Cerebellar cortex (tissue), 1 donor: ENCODE results near the gene OTOG.
"Not testable (repeated sequence)": the region's sequence is repeated elsewhere in the genome, so short reads cannot be mapped to it uniquely, and the experiment has no call there.

Source experiments
- DNase-seq: peaks from one replicate; pipeline ENCODE4 v3.0.0-alpha.2; 2015; ENCODE audit warnings: low spot score

Gene OTOG

DNA sequence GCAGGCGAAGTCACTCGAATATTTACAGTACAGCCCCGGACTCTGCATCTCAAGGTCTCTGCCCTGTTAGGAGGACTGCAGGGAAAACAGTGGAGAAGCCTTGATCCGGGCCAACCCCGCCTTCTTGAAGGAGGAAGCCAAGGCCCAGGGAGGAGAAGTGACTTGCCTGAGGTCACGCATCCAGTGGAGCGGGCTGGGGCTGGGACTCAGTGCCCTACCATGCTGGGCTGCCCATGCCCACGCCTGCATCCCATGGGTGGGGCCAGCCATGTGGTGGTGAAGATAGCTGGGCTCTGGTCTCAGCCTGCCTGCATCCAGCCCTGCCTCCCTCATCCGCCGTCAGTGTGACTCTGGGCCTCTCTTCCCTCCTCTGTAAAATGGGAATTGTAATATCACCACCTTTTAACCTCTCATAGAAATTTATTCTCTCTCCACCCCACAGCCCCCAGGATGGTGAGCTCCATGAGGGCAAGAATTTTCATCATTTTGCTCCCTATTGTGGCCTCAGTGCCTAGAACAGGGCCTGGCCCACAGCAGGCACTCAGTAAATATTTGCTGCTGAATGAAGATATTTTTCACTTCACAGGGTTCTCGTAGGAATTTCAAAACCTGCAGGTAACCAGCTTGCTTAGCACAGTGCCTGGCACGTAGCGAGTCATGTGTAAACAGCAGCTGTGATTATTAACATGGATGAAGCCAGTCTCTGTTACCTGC, 57.3 kb downstream of the OTOG start:
- DNase-seq = no peak

DNA sequence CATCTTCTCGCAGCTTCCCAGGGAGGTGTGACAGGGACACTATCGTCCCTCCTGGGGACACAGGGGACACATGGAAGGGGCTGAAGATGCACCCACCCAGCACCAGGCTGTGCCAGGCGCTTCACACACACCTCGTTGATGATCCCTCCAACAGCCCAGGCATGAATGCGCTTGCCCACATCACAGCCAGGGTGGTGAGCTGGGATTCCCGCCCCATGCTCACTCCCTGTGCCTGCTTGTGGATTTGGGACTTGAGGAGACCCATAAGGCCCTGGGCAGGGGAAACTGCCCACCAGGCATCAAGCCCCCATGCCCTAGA, 57.8 kb downstream of the OTOG start:
- DNase-seq = no peak

DNA sequence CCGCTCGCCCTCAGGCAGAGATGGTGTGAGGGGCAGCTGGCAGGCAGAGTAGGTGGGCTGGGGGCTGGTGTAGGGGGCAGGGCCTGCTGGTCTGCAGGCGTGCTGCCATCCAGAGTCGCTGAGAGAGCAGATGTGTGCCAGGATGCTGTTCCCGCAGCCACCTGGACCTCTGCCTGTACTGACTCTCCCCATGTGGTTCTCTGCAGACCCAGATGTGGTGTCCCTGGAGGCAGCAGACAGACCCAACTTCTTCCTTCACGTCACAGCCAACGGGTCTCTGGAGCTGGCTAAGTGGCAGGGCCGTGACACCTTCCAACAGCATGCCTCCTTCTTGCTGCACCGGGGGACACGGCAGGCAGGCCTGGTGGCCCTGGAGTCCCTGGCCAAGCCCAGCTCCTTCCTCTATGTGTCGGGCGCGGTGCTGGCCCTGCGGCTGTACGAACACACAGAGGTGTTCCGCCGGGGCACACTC, 58.6 kb downstream of the OTOG start:
- DNase-seq = no peak

DNA sequence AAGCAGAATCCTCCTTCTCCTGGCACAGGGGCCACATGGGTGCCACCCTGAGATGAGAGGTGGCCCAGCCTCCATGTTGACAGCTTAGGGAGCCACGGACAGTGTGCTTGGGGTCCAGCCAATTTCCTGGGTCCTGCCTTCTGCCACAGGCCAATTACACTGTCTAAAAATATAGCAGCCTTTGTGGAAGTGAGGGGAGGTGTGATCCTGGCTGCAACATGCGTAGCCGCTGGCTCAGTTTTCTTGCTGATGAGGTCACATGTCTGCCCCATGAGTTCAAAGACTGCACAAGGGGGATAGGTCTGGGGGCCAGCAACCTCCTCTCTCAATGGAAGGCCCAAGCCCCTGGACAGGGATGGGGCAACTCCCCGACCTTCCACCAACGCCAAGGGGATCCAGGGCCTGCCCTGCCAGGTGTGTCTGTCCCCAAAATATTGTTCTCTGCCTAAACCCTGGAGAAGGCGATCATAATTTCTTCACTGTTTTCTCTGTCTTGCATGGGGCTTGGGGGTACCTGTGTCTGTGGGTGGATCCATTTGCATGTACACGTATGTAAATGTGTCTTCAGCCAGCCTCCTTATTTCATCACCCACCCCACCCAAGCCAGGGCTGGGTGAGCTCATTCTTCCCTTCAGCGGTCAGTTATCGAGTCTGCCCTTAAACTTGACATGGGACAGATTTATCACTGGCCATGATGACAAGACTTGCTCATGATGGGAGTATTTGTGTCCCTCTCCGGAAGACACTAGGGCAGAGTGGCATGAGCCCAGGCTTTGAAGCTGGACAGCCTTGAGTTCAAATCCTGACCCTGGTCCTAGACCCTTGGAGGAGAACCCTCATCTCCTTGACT, 59.4 kb downstream of the OTOG start:
- no peak for DNase-seq

DNA sequence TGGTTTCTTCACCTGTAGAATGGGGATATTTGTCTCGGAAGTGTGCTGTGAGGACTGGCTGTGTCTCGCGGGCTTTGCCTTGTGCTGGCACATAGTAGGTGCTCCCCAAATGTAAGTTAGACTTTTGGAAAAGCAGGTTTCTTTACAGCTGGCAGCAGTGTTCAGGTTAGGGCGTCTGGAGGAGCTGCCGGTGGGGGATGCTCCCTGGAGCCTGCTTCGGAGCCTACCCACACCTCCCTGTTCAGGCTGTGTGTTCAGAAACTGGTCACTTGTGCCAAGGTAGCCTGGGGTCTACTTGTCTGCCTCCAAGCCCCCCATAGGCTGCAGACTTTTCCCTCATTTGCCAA, 60.0 kb downstream of the OTOG start:
- DNase-seq = no peak

DNA sequence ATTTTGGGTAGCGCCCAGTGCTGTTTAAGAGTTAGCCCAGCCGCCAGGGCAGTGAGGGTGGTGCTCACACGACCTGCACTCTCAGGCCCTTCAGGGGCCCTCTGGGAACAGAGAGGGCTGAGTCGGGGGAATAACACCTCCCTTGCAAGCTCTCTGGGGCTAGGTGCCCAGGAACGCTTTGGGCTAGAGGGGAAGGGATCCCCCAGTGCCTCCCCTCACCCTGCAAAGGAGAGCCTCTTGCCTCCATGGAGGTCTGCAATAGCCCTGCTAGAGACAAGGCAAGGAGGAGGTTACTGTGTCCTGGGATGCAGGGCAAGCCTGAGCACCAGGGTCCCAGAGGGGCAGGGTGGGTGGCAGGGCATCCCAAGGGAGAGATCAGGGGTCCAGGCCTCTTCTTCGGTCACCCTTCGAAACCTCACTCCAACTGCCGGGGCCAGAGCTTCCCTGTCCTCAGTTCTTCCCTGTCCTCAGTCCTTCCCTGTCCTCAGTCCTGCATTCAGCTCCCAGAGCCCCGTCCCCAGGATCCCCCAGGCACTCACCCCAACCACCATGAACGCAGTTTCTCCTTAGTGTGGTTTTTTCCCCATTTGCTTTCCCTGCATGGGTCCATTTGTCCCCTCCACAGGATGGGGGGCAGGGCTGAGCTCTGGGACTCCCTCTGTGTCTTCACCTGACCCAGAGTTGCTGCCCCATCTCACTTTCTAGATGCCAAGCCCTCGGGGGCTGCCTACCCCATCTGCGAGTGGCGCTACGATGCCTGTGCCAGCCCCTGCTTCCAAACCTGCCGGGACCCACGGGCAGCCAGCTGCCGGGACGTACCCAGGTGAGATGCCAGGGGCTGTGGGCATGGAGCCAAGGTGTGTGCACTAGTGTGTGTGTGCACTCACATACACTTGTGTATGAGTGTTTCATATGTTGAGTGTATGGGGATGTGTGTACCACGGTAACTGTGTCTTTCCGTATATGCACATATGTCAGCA, 60.8 kb downstream of the OTOG start:
- DNase-seq = no peak

DNA sequence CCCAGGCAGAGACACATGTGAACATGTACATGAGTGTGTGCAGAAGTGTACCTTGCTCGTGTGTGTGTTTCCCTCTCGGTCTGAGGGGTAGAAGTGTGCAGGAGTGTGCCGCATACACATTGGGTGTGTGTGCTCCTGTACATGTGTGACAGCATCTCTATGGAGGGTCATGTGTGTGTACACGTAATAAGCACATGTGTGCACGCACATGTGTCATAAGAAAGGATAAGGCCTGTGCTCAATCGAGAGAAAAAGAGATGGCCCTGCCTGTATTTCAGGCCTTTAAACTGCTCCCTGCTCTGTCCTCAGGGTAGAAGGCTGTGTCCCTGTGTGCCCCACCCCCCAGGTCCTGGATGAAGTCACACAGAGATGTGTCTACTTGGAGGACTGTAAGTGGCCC, 61.8 kb downstream of the OTOG start:
- DNase-seq = no peak

DNA sequence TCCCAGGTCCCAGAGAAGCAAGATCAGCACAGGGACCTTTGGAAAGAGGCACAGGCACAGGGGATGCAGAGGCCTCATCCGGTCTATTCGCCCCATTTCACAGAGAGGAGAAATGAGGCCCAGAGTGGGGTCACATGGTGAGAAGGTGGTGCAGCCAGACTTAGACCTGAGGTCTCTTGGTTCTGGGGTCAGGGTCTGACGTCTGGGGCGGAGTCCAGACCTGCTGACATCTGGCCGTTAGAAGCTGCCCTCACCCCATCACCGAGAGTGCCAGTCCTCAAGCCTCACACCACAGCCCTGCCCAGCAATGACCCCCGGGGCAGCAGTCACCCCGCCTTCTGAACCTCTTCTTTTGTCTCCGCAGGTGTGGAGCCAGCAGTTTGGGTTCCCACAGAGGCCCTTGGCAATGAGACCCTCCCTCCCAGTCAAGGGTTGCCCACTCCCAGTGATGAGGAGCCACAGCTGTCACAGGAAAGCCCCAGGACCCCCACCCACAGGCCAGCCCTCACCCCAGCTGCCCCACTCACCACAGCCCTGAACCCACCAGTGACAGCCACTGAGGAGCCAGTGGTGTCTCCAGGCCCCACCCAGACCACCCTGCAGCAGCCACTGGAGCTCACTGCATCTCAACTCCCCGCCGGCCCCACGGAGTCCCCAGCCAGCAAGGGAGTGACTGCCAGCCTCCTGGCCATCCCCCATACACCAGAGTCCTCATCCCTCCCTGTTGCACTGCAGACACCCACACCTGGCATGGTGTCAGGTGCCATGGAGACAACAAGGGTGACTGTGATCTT, 62.4 kb downstream of the OTOG start:
- no peak for DNase-seq

DNA sequence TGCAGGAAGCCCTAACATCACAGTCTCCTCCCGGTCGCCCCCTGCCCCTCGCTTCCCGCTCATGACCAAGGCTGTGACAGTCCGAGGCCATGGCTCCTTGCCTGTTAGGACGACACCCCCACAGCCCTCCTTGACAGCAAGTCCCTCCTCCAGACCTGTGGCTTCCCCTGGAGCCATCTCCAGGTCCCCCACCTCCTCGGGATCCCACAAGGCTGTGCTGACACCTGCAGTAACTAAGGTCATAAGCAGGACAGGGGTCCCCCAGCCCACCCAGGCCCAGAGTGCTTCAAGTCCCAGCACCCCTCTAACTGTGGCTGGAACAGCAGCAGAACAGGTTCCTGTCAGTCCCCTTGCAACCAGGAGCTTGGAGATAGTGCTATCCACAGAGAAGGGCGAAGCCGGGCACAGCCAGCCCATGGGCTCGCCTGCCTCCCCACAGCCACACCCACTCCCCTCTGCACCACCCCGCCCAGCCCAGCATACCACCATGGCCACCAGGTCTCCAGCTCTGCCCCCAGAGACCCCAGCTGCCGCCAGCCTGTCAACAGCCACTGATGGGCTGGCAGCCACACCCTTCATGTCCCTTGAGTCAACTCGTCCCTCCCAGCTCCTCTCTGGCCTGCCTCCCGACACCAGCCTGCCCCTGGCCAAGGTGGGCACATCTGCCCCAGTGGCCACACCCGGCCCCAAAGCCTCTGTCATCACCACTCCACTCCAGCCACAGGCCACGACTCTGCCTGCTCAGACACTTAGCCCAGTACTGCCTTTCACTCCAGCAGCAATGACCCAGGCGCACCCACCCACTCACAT, 63.2 kb downstream of the OTOG start:
- no peak for DNase-seq

DNA sequence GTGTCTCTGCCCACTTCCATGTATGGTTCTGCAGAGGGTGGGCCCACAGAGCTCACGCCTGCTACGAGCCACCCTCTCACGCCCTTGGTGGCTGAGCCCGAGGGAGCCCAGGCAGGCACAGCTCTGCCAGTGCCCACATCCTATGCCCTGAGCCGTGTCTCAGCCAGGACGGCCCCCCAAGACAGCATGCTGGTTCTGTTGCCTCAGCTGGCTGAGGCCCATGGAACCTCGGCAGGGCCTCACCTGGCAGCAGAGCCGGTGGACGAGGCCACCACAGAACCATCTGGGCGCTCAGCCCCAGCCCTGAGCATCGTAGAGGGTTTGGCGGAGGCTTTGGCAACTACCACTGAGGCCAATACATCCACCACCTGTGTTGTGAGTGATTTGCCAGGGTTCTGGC, 64.0 kb downstream of the OTOG start:
- peak; percentile 90 for DNase-seq

DNA sequence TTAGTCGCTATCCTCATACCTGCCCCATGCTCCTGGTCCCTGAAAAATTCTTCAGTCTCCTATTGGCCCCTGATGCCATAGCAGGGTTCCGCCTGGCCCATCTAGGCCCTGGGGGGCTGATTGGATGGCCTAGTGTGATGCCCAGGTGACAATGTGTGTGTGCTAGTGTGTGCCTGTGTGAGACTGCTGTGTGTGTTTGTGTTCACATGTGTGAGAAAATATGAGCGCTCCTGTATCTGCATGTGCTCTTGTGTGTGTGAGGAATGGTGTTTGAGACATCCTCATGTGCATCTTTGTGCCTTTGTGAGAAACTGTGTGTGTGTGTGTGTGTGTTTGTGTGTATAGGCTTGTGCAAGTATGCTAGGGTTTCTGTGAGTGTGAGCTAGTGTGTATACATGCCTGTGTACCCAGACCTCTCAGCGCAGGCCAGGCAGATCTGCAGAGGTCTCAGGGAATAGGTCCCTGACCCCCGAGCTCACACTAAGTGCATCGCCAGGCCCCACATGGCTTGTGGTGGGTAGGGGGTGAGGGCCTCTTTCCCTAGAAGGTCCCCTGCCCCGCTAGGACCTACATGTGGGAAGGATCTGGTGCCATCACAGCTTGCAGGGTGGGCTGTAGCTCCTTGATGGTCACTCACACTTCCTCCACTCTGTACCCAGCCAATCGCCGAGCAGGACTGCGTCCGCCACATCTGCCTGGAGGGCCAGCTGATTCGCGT, 64.6 kb downstream of the OTOG start:
- DNase-seq = no peak

DNA sequence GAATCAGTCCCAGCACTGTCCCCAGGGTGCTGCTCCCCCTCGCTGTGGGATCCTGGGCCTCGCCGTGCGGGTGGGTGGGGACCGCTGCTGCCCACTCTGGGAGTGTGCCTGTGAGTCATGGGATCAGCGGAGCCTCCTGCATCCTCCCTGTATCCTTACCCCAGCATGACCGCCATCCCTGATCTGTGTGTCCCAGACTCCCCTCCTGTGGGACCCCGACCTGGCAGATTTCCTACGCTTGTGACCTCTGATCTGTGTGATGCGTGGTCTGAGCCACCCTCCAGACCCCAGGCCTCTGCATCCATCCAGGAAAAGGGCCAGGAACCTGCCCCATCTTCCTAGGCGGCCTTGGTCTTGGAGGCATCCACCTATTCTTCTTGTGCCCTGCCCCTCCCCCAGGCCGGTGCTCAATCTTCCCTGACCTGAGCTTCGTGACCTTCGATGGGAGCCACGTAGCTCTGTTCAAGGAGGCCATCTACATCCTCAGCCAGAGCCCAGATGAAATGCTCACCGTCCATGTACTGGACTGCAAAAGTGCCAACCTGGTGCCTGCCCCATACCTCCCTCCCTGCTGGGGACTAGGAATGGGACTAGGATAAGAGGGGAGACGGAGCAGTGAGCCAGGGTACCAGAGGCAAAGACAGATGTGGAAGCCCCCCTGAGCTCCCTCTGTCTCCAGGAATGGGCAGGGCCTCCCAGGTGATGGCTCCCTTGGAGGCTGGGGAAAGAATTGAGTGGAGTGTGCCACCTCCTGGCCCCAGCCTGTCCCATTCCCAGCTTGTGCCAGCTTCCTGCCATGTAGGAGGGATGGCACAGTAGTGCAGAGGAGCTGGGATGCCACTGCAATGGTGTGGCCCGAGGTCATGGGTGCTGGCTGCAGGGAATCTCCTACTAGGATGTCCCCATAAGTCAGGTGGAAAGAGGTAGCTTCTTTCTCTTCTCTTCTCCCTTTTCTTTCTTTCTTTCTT, 65.4 kb downstream of the OTOG start:
- no peak for DNase-seq

DNA sequence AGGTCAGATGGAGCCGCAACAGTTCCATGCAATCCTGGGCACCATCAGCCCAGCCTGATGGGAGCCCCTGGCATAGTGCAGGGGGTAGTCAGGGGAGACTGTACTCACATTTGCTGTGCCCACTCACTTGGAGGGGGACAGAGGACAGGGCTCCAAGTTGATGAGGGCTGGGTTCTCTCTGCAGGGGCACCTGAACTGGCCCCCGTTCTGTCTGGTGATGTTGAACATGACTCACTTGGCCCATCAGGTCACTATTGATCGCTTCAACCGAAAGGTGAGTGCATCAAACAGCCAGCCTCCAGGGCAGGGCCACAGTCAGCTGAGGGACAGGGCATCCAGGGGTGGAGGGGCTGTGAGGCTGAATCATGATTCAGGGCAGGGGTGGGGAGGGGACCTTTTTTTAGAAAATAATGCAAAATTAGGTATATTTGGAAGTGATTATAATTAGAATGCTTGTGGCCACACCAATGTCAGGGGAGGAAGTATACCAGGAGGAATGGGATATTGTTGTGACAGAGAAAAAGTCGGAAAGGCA, 66.4 kb downstream of the OTOG start:
- DNase-seq = no peak

DNA sequence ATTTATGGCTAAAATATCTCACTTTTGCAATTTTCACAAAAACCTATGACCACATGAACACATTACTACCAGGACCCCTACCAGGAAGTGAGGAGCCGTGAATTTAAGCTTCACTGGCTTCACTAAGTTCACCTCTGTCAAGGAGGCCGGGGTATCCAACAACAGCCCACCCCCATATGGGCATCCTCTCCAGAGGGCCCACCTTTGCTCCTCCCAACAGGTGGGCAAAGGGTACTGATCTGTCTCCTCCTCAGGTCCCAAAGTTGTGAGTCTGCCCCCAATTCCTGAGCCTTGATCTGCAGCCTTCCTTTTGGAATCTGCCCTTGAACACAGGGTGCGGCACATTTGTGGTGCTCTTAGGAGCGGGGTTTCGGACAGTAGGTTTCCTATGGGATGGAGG, 66.9 kb downstream of the OTOG start:
- DNase-seq = no peak

DNA sequence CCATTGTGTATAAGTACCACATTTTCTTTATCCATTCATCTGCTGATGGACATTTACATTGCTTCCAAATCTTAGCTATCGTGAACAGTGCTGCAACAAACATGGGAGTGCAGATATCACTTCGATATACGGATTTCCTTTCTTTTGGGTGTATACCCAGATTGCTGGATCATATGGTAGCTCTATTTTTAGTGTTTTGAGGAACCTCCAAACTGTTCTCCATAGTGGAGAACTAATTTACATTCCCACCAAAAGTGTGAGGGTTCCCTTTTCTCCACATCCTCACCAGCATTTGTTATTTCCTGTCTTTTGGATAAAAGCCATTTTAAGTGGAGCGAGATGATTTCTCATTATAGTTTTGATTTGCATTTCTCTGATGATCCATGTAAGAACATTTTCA, 75.7 kb downstream of the OTOG start:
- not testable (repeated sequence) for DNase-seq

DNA sequence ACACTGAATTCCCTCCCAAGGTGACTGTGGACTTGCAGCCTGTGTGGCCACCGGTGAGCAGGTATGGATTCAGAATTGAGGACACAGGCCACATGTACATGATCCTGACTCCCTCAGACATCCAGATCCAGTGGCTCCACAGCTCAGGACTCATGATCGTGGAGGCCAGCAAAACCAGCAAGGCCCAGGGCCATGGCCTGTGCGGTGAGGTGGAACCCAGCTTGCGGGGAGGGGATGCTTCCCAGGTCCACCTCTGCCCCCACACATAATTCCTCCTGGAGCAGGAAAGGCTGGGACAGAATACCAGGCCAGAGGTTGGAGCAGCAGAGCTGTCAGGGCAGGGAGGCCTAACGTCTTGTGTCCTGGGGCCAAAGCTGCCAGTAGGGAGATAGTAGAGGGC, 82.1 kb downstream of the OTOG start:
- DNase-seq = no peak

DNA sequence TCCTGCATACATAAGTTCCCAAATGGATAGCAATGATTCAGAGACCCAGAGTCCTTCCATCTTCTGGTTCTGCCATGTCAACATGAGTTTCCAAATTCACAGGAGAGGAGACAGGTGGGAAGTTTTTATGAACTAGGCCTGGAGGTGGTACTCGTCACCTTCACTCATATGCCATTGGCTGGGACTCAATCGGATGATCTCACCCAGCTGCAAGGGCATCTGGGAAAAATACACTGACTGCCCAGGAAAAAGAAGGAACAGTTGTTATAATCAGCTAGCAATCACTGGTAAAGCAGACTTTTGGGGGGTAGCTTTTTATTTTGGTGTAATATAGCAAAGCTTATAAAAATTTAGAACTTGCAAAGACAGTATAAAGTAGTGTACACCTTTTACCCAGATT, 83.9 kb downstream of the OTOG start:
- DNase-seq = no peak

DNA sequence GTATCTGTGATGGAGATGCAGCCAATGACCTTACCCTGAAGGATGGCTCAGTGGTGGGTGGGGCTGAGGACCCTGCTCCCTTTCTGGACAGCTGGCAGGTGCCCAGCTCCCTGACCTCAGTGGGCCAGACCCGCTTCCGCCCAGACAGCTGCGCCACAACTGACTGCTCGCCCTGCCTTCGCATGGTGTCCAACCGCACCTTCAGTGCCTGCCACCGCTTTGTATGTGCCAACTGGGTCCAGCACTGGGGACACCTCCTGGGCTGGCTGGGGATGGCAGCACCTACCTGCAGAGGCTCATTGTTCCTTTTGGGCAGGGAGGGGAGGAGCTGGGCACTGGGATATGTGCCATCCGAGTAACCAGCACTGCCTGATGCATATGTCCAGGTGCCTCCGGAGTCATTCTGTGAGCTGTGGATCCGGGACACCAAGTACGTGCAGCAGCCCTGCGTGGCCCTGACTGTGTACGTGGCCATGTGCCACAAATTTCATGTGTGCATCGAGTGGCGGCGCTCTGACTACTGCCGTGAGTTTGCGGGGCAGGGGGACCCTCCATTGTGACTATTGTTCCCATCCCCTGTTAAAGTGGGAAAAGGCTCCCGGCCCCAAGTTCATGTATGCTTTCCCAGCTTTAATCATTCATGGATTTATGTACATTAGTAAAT, 84.8 kb downstream of the OTOG start:
- DNase-seq = no peak
